ENCODE results near the gene USP8.

The USP8 gene

GRCh38 chr15:50546566-50546965, 122.4 kb downstream of the USP8 start, which contains the start of gene USP50:
Gene USP50, minus strand, starts transcription at chr15:50546666. Its CDS starts 141 bp downstream, at chr15:50546525.
- DNase-seq: no peak

DNA sequence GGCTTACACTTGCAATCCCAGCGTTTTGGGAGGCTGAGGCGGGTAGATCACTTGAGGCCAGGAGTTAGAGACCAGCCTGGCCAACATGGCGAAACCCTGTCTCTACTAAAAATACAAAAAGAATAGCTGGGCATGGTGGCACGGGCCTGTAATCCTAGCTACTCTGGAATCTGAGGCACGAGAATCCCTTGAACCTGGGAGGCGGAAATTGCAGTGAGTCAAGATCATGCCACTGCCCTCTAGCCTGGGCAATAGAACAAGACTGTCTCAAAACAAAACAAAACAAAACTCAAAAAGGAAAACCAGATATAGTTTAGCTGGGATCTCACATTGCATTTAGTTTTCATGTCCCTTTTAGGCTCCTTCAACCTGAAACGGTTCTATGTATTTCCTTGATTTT, 125.1 kb downstream of the USP8 start:
- DNase-seq: no peak

- no peak for DNase-seq
These were observed 128.0 kb downstream of the USP8 start for GRCh38 chr15:50552238-50552637.

DNA sequence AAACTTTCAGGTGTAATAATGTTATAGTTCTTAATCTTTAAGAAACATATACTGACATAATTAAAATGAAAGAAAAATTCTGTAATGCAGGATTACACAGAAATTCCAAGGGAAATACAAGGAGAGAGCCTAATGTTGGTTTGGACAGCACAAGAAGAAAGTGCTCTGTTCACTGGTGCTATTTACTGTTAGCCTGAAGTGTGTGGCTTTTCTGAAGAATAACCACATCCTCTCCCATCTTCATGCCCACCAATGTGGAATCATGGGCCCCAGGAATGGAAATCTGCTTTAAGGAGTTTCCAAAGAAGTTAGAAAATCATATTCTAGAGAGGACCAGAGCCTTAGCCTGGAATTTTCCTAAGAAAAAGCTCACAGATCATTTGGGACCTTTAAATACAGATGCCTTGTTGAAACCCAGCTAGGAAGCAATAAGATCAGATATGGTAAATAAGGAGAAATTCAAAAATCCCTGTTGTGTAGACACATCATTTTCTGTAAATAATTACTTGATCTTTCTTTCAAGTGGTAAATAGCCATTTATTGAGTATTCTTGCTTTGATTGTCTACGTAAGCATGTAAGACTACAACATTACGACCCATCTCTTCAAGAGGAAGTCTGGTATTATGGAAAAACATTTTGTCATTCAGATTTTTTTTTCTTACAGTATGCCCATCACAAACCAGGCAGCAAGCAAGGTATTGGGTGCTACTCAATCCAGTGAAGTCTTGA, 132.6 kb downstream of the USP8 start:
- DNase-seq: no peak

GRCh38 chr15:50558012-50558411, 133.8 kb downstream of the USP8 start:
- no peak for DNase-seq

DNA sequence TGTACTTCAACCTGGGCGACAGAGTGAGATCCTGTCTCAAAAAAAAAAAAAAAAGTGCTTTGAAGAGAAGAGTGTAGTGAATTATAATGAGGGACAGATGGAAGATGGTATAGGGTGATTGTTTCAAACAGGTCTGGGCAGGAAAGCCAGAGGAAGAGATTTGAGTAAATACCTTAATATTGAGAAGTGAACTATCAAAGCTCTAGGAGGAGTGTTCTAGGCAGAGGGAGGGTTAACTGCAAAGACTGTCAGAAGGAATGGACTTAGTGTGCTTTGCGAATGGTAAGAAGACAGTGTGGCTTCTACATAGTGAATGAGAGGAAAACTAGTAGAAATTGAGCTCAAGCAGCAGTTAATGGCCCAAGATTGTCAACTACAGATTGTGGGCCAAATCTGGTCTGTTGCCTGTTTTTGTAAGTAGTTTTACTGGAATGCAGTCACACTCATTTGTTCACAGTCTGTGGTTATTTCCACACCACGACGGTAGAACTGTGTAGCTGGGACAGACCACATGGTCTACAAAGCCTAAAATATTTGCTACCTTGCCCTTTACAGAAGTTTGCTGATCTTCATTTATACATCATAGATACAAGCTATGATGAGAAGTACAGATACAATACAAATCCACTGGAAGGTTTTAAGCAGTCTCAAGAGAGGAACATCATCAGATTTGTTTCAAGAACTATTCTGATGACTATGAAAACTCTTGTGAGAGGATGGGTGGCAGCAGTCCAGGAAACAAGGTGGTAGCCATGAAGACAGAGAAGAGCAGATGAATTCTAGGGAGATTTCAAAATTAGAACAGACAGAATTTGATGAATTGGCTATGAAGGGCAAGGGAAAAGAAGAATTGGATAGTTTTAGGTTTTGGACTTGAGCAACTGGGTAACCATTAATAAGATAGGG, 138.8 kb downstream of the USP8 start:
- DNase-seq: no peak

GRCh38 chr15:50563756-50564155, 139.6 kb downstream of the USP8 start:
- no peak for DNase-seq

Measured in bone marrow (tissue), 2 donors.